Karpas-422 (cell line): ENCODE results near the gene ARGFX. TPM values are rescaled to one million over a fixed set of nuclear protein-coding genes. Genes with fewer than 3 reads are reported as not detected.
"Not testable (repeated sequence)": the region's sequence is repeated elsewhere in the genome, so short reads cannot be mapped to it uniquely, and the experiment has no call there.

Source experiments
- DNase-seq: peaks from one replicate; pipeline ENCODE4 v3.0.0-alpha.2; 2015
- H2AFZ ChIP-seq: fragments of 200-600 bp; sonication (generic); 2 replicates; pipeline ENCODE4 v1.6.1; 2014; ENCODE audit warnings: antibody characterized with exemption, low read length, mixed read lengths
- H3K27ac ChIP-seq: fragments of 200-600 bp; sonication (generic); 2 replicates; pipeline ENCODE4 v1.5.1; 2014; ENCODE audit warnings: mild to moderate bottlenecking, low read length, moderate library complexity
- H3K27me3 ChIP-seq: fragments of 200-600 bp; sonication (generic); 2 replicates; pipeline ENCODE4 v1.6.1; 2014; ENCODE audit warnings: low read length, mixed read lengths
- H3K36me3 ChIP-seq: fragments of 200-600 bp; sonication (generic); 2 replicates; pipeline ENCODE4 v1.6.1; 2014; ENCODE audit warnings: low read length, mixed read lengths; ENCODE audit not compliant: insufficient read depth
- H3K4me1 ChIP-seq: fragments of 200-600 bp; sonication (generic); 2 replicates; pipeline ENCODE4 v1.6.1; 2014; ENCODE audit warnings: mild to moderate bottlenecking, low read length, mixed read lengths
- H3K4me2 ChIP-seq: fragments of 200-600 bp; sonication (generic); 2 replicates; pipeline ENCODE4 v1.6.1; 2014; ENCODE audit warnings: low read length, low read depth, mild to moderate bottlenecking; ENCODE audit not compliant: poor library complexity, severe bottlenecking
- H3K4me3 ChIP-seq: fragments of 200-600 bp; sonication (generic); 2 replicates; pipeline ENCODE4 v1.5.1; 2014; ENCODE audit warnings: mild to moderate bottlenecking, antibody characterized with exemption, low read length, mixed read lengths
- H3K79me2 ChIP-seq: fragments of 200-600 bp; sonication (generic); 2 replicates; pipeline ENCODE4 v1.6.1; 2014; ENCODE audit warnings: mild to moderate bottlenecking, low read length, mixed read lengths
- H3K9ac ChIP-seq: fragments of 200-600 bp; sonication (generic); 2 replicates; pipeline ENCODE4 v1.6.0; 2014; ENCODE audit warnings: low read length
- H3K9me2 ChIP-seq: fragments of 200-600 bp; sonication (generic), shearing (Covaris generic); replicated peaks from 2 replicates; pipeline ENCODE4 v1.6.0; 2014; ENCODE audit warnings: mild to moderate bottlenecking, low read length, moderate library complexity; ENCODE audit not compliant: insufficient read depth
- H3K9me3 ChIP-seq: fragments of 300-700, 200-600 bp; sonication (generic); 2 replicates; pipeline ENCODE4 v1.6.1; 2014; ENCODE audit warnings: low read length, mixed read lengths
- H4K20me1 ChIP-seq: fragments of 200-600 bp; sonication (generic); 2 replicates; pipeline ENCODE4 v1.6.1; 2014; ENCODE audit warnings: mild to moderate bottlenecking, antibody characterized with exemption, low read length, low read depth; ENCODE audit not compliant: insufficient read depth
- total RNA-seq: library from RNA; depleted of rRNA; stranded (reverse); fragments of >200 nt; shearing (Covaris generic); gene quantifications from 2 replicates; pipeline ENCODE4 v1.2.3, GENCODE V29; 2014; ENCODE audit warnings: low replicate concordance

Gene ARGFX
- total RNA-seq, 1 experiment from 2014 or later, result not detected

DNA sequence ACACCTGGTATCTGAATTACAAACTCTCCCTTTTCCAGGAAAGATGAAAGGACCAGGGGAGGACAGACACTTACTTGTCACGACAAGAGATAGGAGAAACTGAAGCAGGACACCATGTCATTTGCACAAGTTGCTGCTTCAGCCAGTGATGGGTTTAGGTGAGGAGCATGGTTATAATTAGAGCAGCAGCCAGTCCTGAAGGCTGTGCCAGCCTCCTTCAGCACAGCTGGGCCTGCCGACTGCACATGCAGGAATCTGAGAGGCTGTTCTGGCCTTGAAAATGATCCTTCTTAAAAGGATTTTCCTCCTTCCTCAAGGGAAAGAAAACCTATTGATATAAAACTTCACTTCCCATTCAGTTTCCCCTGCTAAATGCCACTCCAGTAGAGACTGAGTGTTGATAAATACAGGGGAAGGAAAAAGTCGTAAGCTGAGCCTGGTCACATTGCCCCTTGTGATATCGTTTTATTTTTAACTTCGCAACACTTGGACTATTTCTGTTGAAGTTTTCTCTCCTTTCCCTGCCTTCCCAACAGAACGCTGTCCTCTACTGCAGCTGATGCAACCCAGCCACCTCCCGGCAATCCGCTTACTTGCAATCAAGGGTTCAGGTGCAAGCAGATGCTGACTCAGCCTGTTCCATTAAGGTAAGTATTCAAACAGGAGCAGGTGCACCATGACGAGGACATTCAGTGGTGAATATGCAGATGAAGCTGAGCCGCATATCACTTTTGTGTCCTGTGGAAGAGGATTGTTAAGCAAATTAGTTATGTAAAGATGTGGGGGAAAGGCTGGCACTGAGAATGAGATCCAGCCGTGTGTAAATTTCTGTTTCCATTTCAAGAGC, 25.3 kb downstream of the ARGFX start, which contains the start of gene FBXO40:
TSS of gene FBXO40 (plus strand) at position 524 of the 847 bp plus-strand sequence. CDS start 27,197 bp downstream, outside the sequence.
- Histone ChIP-seq H3K9me2 (no peaks in the 10 kb centered on the region), H3K4me1 (peaks cover 39% of the 10 kb centered on the region), H3K9me3 (no peaks in the 10 kb centered on the region), H2AFZ (peak within 1 kb of the TSS; percentile 83), H4K20me1 (no peaks in the 10 kb centered on the region), H3K27me3 (no peaks in the 10 kb centered on the region), H3K27ac (peak within 1 kb of the TSS; percentile 81), H3K4me2 (peak within 1 kb of the TSS; percentile 78), H3K4me3 (peak within 1 kb of the TSS; percentile 64), H3K9ac (peak within 1 kb of the TSS; percentile 62), H3K36me3 (no peaks in the 10 kb centered on the region), H3K79me2 (no peaks in the 10 kb centered on the region)
- peak; percentile 77 for DNase-seq

DNA sequence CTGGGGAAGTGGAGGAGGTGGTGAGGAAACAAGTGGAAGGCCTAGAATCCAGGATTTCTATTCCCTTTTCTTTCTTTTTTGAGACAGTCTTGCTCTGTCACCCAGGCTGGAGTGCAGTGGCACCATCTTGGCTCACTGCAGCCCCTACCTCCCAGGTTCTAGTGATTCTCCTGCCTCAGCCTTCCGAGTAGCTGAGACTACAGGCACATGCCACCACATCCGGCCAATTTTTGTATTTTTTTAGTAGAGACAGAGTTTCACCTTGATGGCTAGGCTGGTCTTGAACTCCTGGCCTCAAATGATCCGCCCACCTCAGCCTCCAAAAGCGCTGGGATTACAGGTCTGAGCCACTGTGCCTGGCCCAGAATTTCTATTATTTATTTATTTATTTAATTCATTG, 26.1 kb downstream of the ARGFX start:
- H3K4me1 ChIP-seq, result peaks cover 39% of the 10 kb centered on the region
- H3K79me2 ChIP-seq, H3K9me2 ChIP-seq, H3K9ac ChIP-seq, H3K9me3 ChIP-seq, H3K36me3 ChIP-seq, H3K27me3 ChIP-seq, DNase-seq, H4K20me1 ChIP-seq: not testable (repeated sequence)
- H3K4me2 ChIP-seq, result peak overlapping the region; percentile 78
- peak overlapping the region; percentile 81; the same call in 1 of the 2 replicates for H3K27ac ChIP-seq
- peak overlapping the region; percentile 64; the same call in 1 of the 2 replicates for H3K4me3 ChIP-seq
- peak overlapping the region; percentile 83; the same call in 1 of the 2 replicates for H2AFZ ChIP-seq

DNA sequence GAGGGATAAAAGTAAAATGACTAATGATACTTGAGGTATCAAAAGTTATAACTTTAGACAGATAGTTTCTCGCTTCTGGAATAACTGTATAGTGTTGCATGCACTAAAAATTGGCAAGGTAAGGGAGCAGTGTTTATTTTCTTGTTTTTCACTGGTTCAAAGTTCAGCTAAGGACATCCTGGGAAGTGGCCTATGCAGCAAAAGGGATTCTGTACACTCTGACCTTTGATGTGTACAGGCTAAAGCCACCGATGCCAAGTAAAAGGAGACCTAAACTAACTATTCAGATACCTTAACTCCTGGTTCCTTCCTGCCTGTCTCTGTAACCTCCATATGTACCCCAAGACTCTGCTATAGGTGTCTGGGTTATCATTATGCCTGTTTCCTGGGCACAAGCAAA, 27.1 kb downstream of the ARGFX start:
- Histone ChIP-seq H3K36me3 (no peaks in the 10 kb centered on the region), H3K9me2 (no peaks in the 10 kb centered on the region), H4K20me1 (no peaks in the 10 kb centered on the region), H3K9ac (no peak overlapping the region), H2AFZ (no peak overlapping the region), H3K4me2 (no peak overlapping the region), H3K27ac (no peak overlapping the region), H3K4me1 (peaks cover 39% of the 10 kb centered on the region), H3K79me2 (no peaks in the 10 kb centered on the region), H3K27me3 (no peaks in the 10 kb centered on the region), H3K4me3 (no peak overlapping the region), H3K9me3 (no peaks in the 10 kb centered on the region)
- no peak for DNase-seq

DNA sequence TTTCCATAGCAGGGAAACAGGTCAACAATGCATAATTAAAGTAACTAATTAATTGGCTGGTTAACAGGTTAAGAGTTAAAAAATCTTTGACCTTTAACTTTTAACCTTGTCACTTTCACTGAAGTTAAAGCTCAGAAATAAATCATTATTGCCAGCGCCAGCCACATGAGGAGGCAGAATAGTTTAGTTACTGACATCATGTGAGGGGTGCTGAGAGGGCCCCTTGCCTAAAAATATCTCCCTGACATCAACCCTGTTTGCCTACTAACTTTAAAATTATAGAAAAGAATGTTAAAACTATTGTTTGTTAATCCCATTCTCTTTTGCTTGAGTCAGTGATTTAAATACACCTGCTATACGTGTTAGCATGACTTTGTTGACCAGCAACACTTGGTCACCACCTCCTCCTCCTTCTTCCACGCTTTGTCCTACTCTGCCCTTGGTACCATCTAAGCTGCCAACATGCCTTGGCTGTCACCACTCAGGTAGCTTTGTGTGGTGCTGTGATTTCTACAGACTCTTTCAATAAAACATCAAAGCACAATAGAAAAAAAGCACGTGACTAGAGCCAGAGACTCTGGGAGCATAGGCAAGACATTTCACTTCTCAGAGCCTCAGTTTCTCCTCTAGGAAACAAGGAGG, 28.1 kb downstream of the ARGFX start:
- no peak overlapping the region for H3K4me3 ChIP-seq
- no peaks in the 10 kb centered on the region for H3K9me2 ChIP-seq
- H3K27me3 ChIP-seq, result no peaks in the 10 kb centered on the region
- H3K27ac ChIP-seq, result no peak overlapping the region
- H2AFZ ChIP-seq, result no peak overlapping the region
- H3K9me3 ChIP-seq, result no peaks in the 10 kb centered on the region
- no peak overlapping the region for H3K4me2 ChIP-seq
- peaks cover 39% of the 10 kb centered on the region for H3K4me1 ChIP-seq
- DNase-seq, result no peak
- no peaks in the 10 kb centered on the region for H4K20me1 ChIP-seq
- H3K36me3 ChIP-seq, result no peaks in the 10 kb centered on the region
- no peak overlapping the region for H3K9ac ChIP-seq
- no peaks in the 10 kb centered on the region for H3K79me2 ChIP-seq

DNA sequence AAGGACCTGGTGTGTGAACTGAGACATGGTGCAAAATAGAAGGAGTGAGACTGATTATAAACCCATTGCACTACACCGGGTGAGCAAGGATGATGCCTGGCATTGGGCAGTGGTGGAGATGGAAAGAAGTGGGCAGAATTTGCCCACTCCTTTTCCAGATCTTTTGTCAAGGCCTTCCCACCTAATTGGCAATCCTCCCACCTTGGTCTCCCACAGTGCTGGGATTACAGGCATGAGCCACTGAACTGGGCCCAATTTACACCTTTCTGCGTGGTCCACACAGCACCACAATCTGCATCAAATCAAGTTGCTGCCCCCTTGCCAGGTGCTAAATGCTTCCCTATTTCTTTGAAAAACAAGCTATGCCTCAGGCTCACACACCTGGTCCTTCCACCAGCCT, 30.8 kb downstream of the ARGFX start:
- Histone ChIP-seq H3K4me3 (no peak overlapping the region), H2AFZ (no peak overlapping the region), H3K9ac (no peak overlapping the region), H3K36me3 (no peaks in the 10 kb centered on the region), H3K27me3 (no peaks in the 10 kb centered on the region), H4K20me1 (no peaks in the 10 kb centered on the region), H3K9me2 (no peaks in the 10 kb centered on the region), H3K9me3 (no peaks in the 10 kb centered on the region), H3K4me2 (no peak overlapping the region), H3K4me1 (peaks cover 15% of the 10 kb centered on the region), H3K79me2 (no peaks in the 10 kb centered on the region), H3K27ac (no peak overlapping the region)
- DNase-seq, result no peak

DNA sequence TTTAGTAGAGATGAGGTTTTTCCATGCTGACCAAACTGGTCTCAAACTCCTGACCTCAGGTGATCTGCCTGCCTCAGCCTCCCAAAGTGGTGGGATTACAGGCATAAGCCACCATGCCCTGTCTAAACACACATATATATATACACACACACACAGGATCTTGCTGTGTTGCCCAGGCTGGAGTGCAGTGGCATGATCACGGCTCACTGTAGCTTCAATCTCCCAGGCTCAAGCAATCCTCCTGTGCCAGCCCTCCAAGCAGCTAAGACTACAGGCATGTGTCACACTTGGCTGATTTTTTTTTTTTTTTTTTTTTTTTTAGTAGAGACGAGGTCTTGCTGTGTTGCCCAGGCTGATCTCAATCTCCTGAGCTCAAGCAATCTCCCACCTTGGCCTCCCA, 32.2 kb downstream of the ARGFX start:
- H3K9ac ChIP-seq, H3K4me1 ChIP-seq, H3K9me3 ChIP-seq, DNase-seq, H3K27me3 ChIP-seq, H3K4me2 ChIP-seq, H3K4me3 ChIP-seq, H3K36me3 ChIP-seq, H2AFZ ChIP-seq, H3K79me2 ChIP-seq, H4K20me1 ChIP-seq, H3K27ac ChIP-seq, H3K9me2 ChIP-seq: not testable (repeated sequence)

DNA sequence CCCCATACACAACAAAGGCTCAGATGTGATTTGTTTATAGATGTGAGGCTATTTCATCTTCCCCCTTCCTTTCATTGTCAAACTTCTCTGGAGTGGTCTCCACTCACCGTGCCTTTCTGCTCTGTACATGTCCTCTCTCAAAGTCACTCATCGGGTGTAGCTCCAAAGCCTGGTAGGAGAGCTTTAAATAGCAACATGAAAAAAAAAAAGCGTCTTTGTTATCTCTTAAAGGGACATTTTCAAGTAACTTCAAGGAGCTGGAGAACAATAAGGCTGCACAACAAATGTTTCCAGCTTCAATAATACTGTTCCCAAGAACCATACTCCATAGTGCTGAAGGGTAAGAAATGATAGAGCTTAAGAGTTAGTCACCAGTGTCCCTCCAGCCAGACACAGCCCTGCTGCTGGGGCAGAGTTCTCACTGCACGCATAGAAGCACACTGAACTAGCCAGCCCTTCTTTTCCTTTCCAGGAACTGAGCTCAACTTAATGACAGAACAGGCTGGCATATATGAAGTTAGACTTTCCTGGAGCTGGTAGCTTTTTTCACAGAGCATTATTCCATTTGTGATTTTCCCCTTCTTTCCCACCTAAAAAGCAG, 33.6 kb downstream of the ARGFX start:
- Histone ChIP-seq H4K20me1 (no peaks in the 10 kb centered on the region), H3K4me3 (no peak overlapping the region), H3K27ac (no peak overlapping the region), H3K9ac (no peak overlapping the region), H3K79me2 (no peaks in the 10 kb centered on the region), H2AFZ (no peak overlapping the region), H3K27me3 (no peaks in the 10 kb centered on the region), H3K9me2 (no peaks in the 10 kb centered on the region), H3K9me3 (no peaks in the 10 kb centered on the region), H3K4me2 (no peak overlapping the region), H3K36me3 (no peaks in the 10 kb centered on the region), H3K4me1 (no peaks in the 10 kb centered on the region)
- DNase-seq, result no peak

DNA sequence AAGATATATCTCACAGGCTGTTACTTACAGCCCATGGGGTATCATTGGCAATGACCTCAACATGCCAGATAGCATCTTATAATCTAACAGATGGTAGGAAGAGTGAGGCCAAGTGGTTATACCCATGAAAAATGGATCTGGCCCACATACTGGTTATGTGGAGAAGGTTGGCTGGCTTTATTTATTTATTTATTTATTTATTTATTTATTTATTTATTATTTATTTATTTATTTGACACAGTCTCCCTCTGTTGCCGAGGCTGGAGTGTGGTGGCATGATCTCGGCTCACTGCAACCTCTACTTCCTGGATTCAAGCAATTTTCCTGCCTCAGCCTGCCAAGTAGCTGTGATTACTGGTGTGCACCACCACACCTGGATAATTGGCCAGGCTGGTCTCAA, 37.0 kb downstream of the ARGFX start:
- Histone ChIP-seq H3K9me3 (no peaks in the 10 kb centered on the region), H3K4me2 (no peak overlapping the region), H3K4me1 (no peaks in the 10 kb centered on the region), H3K79me2 (no peaks in the 10 kb centered on the region), H3K27ac (no peak overlapping the region), H3K9ac (no peak overlapping the region), H3K9me2 (no peaks in the 10 kb centered on the region), H3K27me3 (no peaks in the 10 kb centered on the region), H3K4me3 (no peak overlapping the region), H2AFZ (no peak overlapping the region), H3K36me3 (no peaks in the 10 kb centered on the region), H4K20me1 (no peaks in the 10 kb centered on the region)
- DNase-seq, result no peak
